GM18867 (cell line): ENCODE data around the gene CISTR.

ENCODE experiments used
- ATAC-seq: cut with Tn5 transposase; IDR thresholded peaks from one replicate; pipeline ENCODE4 v1.9.1; 2021; ENCODE audit warnings: mild to moderate bottlenecking, moderate library complexity; ENCODE audit not compliant: unreplicated experiment

The CISTR gene

GRCh38 chr12:53744130-53744441 lies 7.7 kb downstream of the CISTR start:
- no peak for ATAC-seq

- ATAC-seq = no peak
Measured at GRCh38 chr12:53743266-53744129, 8.3 kb downstream of the CISTR start.

GRCh38 chr12:53740130-53740491 lies 11.7 kb downstream of the CISTR start:
- no peak for ATAC-seq

- no peak for ATAC-seq
Measured at GRCh38 chr12:53739214-53740129, 12.3 kb downstream of the CISTR start.

- no peak for ATAC-seq
Measured at GRCh38 chr12:53738406-53739213, 13.2 kb downstream of the CISTR start.

- ATAC-seq = no peak
Measured at GRCh38 chr12:53737951-53738405, 13.8 kb downstream of the CISTR start.

GRCh38 chr12:53737093-53737808 lies 14.5 kb downstream of the CISTR start:
- ATAC-seq = no peak

GRCh38 chr12:53736592-53736991 lies 15.2 kb downstream of the CISTR start:
- ATAC-seq = no peak

- ATAC-seq = no peak
Measured at GRCh38 chr12:53735556-53735955, 16.2 kb downstream of the CISTR start.

GRCh38 chr12:53734425-53734824 lies 17.4 kb downstream of the CISTR start:
- no peak for ATAC-seq

- no peak for ATAC-seq
Measured at GRCh38 chr12:53733807-53734200, 18.0 kb downstream of the CISTR start.

GRCh38 chr12:53733051-53733806 lies 18.6 kb downstream of the CISTR start:
- ATAC-seq = no peak

- ATAC-seq = no peak
Measured at GRCh38 chr12:53729644-53730043, 22.1 kb downstream of the CISTR start.

GRCh38 chr12:53728206-53728605 lies 23.6 kb downstream of the CISTR start:
- ATAC-seq = no peak

GRCh38 chr12:53727310-53728041 lies 24.3 kb downstream of the CISTR start, which contains the start of gene CALCOCO1:
TSS of gene CALCOCO1 (minus strand) at chr12:53727452. CDS start at chr12:53725242, 2,210 bp downstream.
- peak; percentile 96 for ATAC-seq

- no peak for ATAC-seq
Measured at GRCh38 chr12:53726946-53727309, 24.9 kb downstream of the CISTR start.

GRCh38 chr12:53726341-53726740 lies 25.4 kb downstream of the CISTR start:
- ATAC-seq = no peak

- ATAC-seq = no peak
Measured at GRCh38 chr12:53725824-53726223, 26.0 kb downstream of the CISTR start.

GRCh38 chr12:53722450-53723041 lies 29.2 kb downstream of the CISTR start:
- ATAC-seq = no peak
